Measurements from ENCODE around the gene NFATC2.

GRCh38 chr20:51371720-51372119, 170.8 kb downstream of the NFATC2 start:
- TF ChIP-seq EP300 (IDR thresholded peaks at IDR 0.05) (no peak), CTCF (IDR thresholded peaks at IDR 0.05) (no peak), POLR2A (IDR thresholded peaks at IDR 0.05; ENCODE audit: low read depth) (no peak)

Measured in esophagus muscularis mucosa (tissue), 4 donors.